ENCODE results near the gene ZNF530.
A peak's percentile ranks its signal among the peaks of the same experiment; 100 is the strongest.

ZNF530 gene

DNA sequence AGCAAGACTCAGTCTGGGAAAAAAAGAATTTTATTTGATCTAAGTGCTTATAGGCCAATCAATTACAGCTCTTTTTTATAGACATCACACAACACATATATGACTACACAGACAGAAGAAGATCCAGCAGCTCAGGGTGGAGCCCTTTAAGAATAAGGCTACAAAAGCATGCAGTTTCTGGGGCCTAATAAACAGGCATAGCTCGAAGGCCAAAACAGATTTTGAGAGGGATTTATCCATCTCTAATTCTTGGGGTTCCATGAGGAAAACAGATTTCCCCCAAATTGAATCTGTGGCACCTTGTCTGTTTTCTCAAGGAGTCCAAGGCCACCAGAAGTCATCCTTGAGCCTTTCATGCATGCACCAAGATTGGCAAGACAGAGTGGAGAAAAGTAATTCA, 36.1 kb upstream of the ZNF530 start:
- no peak for DNase-seq (ENCODE audit: extremely low read depth, low read depth)
- TF ChIP-seq, protein P1, sequence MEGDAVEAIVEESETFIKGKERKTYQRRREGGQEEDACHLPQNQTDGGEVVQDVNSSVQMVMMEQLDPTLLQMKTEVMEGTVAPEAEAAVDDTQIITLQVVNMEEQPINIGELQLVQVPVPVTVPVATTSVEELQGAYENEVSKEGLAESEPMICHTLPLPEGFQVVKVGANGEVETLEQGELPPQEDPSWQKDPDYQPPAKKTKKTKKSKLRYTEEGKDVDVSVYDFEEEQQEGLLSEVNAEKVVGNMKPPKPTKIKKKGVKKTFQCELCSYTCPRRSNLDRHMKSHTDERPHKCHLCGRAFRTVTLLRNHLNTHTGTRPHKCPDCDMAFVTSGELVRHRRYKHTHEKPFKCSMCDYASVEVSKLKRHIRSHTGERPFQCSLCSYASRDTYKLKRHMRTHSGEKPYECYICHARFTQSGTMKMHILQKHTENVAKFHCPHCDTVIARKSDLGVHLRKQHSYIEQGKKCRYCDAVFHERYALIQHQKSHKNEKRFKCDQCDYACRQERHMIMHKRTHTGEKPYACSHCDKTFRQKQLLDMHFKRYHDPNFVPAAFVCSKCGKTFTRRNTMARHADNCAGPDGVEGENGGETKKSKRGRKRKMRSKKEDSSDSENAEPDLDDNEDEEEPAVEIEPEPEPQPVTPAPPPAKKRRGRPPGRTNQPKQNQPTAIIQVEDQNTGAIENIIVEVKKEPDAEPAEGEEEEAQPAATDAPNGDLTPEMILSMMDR (IDR thresholded peaks at IDR 0.05; ENCODE audit: low read depth, low read length), result no peak

DNA sequence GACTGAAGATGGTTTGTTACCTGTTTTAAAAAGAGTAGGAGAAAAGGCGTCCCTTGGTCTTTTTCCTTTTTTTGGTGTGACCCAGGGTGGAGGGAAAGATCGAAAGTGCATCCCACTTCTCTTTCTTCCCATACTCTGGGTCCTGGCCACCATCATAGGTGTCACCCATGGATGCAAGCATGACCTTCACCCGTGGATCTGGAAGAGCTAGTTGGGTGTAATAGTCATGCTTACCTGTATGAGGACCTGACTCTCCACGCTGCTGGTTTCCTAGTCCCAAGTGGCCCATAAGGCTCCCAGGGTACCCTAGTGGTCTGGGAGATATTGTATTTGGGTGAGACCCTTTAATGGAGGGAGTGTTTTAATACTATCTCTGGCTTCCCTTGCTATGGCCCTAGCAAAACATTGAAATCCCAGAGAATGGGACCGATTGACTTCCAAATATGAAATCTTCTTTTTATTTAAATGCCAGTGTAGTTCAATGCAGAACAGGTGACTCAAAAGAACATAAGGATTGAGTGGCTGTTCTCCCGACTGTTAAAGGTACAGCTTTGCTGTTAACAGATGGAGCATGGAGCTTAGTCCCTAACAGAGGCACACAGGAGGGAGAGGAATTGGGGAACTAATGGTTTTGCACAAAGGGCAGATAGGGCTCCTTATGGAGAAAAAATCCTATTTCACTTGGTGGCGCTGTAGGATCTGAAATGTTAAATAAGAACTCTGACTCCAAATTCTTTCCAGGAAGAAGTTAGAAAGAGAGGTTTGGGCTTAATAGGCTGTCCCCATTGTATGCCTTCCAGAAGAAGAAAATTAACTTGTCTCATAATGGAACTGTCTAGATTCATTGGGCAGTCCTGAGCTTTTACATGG, 33.1 kb upstream of the ZNF530 start:
- no peak for DNase-seq (ENCODE audit: extremely low read depth, low read depth)
- TF ChIP-seq, protein P1 (IDR thresholded peaks at IDR 0.05; ENCODE audit: low read depth, low read length), result no peak

DNA sequence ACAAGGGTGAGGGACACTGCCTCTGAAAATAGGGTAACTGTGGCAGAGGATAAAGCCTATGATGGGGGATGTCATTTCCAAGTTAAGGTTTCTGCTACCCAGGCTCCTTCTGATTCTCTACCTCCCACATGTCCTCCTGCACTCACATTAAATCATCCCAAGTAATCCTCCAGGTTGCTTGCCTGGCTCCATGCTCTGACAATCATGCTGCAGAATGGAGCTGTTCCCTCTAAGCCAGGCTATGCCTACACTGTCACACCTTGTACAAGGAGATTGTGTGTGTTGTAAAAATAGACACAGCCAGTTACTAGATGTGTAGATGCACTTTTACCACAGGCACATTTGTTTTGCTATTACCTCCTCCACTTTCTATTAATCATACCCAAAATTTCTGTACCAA, 29.0 kb upstream of the ZNF530 start:
- no peak for DNase-seq (ENCODE audit: extremely low read depth, low read depth)
- TF ChIP-seq, protein P1 (IDR thresholded peaks at IDR 0.05; ENCODE audit: low read depth, low read length), result no peak

DNA sequence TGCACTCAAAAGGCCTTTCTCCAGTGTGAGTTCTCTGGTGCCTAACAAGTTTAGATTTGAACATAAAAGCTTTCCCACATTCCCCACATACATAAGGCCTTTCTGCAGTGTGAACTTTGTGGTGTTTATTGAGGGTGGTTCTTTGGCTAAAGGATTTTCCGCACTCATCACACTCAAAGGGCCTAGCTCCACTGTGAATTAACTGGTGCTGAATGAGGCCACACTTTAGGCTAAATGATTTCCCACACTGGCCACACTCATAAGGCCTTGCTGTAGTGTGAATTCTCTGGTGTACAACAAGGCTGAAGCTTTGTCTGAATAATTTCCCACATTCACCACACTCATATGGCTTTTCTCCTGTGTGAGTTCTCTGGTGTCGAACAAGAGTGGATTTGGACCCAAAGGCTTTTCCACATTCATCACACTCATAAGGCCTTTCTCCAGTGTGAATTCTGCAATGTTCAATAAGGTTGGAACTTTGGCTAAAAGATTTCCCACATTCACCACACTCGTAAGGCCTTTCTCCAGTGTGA, 27.2 kb upstream of the ZNF530 start:
- DNase-seq (ENCODE audit: extremely low read depth, low read depth), result no peak
- TF ChIP-seq, protein P1 (IDR thresholded peaks at IDR 0.05; ENCODE audit: low read depth, low read length), result no peak

DNA sequence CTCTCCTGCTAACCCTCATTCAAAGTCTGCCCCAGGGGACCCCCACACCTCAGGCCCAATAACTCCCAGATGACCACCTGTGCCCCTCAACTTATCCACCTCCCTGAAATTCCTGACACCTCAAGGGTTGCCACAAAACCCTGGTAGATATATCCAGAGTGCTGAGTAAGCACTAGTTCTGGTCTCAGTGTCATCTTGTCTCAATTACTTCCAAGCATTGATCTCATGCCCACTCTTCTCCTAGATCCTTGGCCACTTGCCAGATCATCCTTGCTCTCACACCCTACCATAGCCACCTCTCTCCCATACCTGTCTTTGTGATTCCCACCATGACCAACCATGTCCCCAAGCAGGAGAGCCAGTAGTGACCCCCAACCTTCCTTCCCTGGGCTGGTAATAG, 23.0 kb upstream of the ZNF530 start:
- no peak for DNase-seq (ENCODE audit: extremely low read depth, low read depth)
- TF ChIP-seq, protein P1 (IDR thresholded peaks at IDR 0.05; ENCODE audit: low read depth, low read length), result no peak

DNA sequence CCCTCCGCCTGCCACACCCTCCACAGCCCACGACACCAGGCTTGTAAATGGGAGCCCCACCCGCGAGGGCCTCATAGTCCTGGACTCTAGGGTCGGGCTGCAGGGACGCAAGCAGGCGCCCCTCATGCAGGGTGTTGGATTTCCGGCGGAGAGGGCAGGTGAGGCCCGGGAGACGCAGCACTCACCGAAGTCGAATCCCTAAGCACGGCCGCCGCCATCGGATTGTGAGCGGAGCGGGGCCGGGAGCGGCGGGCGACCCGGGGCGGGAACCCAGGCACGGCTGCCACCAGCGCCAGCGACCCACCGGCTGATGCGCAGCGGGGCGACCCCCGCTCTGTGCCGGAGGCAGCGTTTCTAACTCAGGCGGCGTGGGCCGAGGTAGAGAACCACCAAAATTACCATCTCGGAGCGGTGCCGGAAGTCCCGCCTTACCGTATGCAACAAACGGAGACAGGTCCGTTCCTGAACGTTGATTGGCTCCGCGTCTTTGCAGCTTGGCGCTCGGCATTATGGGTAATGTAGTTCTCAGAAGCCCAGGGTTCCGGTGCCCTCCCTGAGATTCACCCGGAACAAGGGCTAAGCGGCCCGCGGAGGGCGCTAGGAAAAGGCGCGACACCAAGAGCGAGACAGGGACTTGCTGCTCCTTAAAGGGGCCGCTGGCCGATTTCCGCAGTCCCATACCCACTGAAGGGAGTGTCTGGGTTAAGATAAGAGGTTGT, 21.0 kb upstream of the ZNF530 start, which contains the start of gene ZNF416:
TSS of gene ZNF416 (minus strand) at position 425 of the 719 bp plus-strand sequence. CDS start at position 218, 207 bp downstream.
- TF ChIP-seq, protein P1 (IDR thresholded peaks at IDR 0.05; ENCODE audit: low read depth, low read length), result peak; percentile 21
- peak; percentile 91 for DNase-seq (ENCODE audit: extremely low read depth, low read depth)

DNA sequence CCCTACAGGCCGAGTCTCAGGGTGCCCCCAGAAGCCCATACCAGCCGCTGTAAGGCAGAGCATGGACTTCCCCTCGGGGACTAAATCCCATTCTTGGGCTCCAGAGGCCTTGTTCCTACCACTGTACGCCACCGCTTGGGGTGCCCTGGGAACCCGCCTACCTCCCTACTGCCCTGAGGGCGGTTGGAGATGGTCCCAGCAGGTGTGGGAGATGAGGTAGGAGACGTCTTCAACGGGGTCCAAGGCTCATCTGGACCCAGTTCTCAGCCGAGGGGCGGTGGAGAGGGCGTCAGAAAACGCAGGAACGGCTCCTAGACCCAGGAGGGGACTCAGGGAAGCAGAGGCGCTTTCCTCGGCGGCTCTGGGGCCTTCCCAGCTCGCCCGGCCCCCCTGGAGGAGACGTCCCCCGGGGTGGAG, 16.6 kb upstream of the ZNF530 start:
- TF ChIP-seq, protein P1 (IDR thresholded peaks at IDR 0.05; ENCODE audit: low read depth, low read length), result no peak
- no peak for DNase-seq (ENCODE audit: extremely low read depth, low read depth)

All from AG09319 (cell line).